NCI-H1694 treated with DMSO at 0.1 percent for 48 hours (cell line): Measurements from ENCODE around the gene KLK12.

ENCODE experiments used
- DNase-seq: peaks from one replicate; lab custom pipeline; 2025; lab: John Stamatoyannopoulos, UW

KLK12 gene

DNA sequence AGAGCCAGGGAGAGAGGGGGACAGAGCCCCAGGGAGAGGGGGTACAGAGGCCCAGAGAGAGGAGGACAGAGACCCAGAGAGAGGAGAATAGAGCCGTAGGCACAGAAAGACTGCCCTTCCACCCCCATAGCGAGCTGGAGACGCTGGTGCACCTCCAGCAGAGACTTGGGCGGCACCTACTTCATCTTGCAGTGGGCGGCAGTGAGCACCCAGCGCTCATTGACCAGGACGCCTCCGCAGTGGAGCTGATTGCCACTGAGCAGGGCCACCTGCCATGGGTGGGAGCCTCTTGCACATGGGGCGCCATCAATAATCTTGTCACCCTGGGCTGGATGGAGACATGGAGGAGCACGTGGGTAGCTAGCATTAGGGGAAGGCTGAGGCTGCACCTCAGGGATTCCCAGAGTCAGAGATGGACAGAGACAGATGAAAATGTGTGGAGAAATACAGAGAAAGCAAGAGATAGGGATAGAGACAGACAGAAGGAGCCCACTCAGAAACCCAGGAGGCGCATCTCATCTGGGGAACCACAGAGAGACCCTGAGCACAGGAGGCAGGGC lies 53.1 kb downstream of the KLK12 start:
- DNase-seq = no peak

DNA sequence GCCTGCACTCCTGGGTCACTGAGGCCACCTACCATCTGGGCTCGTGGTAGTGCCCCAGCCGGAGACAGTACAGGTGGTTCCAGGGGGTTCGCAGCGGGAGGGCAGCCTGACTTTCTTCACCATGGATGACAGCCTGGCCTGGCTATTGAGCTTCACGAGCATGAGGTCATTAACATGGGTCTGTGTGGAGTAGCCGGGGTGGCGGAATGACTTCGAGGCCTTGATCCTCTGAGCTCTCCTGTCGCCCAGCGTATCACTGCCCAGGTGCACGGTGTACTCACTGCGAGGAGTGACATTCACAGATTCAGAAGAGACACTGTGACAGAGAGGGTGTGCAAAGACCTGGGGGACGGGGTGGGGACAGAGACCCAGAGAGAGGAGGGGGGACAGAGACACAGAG lies 54.6 kb downstream of the KLK12 start:
- DNase-seq = no peak

DNA sequence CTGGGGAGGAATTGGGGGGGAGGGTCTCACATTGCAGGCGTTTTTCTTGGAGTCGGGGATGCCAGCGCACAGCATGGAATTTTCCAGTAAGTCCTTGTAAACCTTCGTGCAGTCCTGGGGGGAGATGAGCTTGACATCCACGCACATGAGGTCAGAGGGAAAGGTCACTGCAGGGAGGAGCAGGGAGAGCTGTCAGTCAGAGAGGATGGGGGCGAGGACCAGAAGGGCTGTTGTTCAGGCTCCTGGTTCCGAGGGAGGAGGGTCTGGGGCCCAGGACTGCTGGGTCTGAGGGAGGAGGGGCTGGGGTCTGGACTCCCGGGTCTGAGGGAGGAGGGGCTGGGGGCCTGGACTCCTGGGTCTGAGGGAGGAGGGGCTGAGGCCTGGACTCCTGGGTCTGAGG lies 55.0 kb downstream of the KLK12 start:
- no peak for DNase-seq
